HG03039 (cell line): ENCODE results near the gene LY6G5C.

ENCODE experiments used
- ATAC-seq: cut with Tn5 transposase; IDR thresholded peaks from one replicate; pipeline ENCODE4 v1.9.1; 2021; ENCODE audit warnings: mild to moderate bottlenecking, moderate library complexity; ENCODE audit not compliant: unreplicated experiment

Gene LY6G5C

GRCh38 chr6:31663126-31663960 is 17.5 kb downstream of the LY6G5C start:
- no peak for ATAC-seq

- no peak for ATAC-seq
These were observed 18.6 kb downstream of the LY6G5C start for GRCh38 chr6:31662124-31662723.

DNA sequence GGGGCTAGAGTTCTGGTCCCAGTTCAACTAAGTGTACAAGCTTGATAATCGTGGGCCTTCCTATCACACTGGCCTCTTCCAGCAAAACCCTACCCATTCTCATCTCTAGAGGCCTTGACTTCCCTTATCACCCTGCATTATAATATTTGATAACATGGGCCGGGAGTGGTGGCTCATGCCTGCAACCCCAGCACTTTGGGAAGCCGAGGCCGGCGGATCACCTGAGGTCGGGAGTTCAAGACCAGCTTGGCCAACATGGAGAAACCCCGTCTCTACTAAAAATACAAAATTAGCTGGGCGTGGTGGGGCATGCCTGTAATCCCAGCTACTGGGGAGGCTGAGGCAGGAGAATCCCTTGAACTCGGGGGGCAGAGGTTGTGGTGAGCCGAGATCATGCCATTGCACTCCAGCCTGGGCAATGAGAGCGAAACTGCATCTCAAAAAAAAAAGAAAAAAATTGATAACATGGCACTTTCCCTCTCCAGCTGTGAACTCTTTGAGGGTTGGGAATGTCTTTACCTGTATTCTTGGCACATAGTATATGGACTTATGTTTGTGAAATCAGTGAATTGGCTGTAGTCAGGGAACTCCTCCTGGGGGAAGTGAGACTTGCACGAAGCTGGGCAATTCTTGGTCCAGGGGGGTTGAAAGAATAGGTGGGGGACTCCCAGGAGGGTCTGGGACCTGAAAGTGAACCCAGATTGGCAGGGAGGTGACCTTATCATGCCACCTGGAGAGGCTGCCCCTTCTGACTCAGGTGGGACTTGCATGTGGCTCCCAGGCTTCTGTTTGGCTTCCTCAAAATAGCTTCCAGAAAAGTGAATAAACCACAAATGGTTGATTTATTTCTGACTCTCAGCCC is 19.4 kb downstream of the LY6G5C start:
- ATAC-seq: no peak

DNA sequence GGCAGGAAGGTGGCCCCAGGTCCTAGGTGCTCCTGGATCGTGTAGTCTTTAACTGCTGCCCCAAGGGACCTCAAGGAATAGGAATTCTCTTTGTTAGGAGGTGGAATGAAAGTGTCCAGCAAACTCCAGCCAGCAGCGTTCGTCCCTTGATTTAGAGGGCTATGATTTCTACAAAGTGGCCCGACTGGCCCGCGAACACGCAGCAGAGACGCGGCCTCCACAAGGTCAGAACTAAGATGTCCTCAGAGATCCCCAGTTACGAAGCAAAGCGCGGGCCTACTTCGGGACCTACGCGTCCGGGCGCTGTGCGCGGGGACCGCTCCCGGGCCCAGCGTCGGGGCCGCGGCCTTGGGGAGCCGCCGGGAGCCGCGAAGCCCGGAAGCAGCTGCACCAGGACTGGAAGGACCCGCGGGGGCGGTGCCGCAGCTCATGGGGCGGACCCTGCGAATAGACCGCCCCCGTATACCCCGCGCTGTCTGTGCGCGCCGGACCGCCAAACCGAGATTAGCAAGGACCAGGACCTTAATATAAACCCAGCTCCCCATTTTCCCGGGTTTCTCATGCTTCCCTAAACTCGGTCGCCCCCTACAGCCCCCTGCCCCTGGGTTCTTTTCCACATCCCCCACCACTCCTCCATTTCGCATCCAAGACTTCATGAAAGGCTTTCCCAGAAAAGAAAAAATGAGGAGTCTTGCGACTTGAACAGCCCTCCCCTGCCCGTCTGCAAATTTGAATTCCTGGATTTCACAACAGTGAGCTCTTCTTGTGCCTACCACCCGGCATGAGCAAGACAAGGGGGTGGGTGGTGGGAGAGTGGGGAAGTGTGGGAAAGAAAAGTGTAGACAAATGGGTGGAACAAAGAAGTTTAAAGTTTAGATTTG is 20.2 kb downstream of the LY6G5C start, which contains the start of gene C6orf47:
Gene C6orf47 (minus strand): TSS at position 398 of the 881 bp plus-strand sequence. CDS start 831 bp downstream, outside the sequence.
- ATAC-seq: peak; percentile 40

- ATAC-seq: no peak
These were observed 21.1 kb downstream of the LY6G5C start for GRCh38 chr6:31659649-31660380.

GRCh38 chr6:31658983-31659648 is 21.8 kb downstream of the LY6G5C start:
- ATAC-seq: no peak

GRCh38 chr6:31658158-31658688 is 22.6 kb downstream of the LY6G5C start:
- no peak for ATAC-seq

- ATAC-seq: no peak
These were observed 23.3 kb downstream of the LY6G5C start for GRCh38 chr6:31657406-31658157.

DNA sequence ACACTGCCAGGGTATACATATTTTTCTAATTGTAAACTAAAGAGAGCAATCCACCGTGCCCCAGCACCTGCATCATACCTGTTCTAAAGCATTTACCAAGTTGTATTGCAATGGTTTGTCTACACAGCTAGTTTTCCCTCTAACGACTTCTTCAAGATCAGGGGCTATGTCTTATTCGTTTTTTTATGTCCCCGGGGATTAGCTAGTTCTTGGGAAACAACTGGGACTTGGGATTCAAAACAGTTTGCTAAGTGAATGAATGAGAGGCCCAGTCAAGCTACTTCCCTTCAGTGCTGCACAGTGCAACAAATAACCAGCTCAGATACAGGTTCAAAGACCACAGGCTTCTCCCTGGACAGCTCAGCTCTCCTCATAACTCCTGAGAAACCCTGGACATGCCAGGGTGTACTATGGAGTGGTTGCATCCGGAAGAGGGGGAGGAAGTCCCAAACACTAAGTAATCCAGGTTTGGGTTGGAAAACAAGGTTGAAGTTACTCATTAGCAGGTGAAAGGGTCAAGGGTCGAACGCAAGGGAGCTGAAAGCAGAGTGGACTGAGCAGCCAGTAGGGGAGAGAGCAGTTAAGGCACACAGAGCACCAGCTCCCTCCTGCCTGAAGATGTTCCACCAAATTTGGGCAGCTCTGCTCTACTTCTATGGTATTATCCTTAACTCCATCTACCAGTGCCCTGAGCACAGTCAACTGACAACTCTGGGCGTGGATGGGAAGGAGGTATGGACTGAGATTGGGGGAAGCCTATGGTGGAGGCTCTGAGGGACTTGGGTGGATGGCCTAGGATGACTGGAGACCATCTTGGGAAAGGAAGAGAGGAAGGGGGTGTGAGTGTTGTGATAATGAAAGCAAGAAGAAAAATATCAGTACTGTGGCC is 25.3 kb downstream of the LY6G5C start, which contains the start of gene APOM:
Gene APOM (plus strand): TSS at position 546 of the 889 bp plus-strand sequence. CDS start 73 bp downstream, at position 619.
- no peak for ATAC-seq

DNA sequence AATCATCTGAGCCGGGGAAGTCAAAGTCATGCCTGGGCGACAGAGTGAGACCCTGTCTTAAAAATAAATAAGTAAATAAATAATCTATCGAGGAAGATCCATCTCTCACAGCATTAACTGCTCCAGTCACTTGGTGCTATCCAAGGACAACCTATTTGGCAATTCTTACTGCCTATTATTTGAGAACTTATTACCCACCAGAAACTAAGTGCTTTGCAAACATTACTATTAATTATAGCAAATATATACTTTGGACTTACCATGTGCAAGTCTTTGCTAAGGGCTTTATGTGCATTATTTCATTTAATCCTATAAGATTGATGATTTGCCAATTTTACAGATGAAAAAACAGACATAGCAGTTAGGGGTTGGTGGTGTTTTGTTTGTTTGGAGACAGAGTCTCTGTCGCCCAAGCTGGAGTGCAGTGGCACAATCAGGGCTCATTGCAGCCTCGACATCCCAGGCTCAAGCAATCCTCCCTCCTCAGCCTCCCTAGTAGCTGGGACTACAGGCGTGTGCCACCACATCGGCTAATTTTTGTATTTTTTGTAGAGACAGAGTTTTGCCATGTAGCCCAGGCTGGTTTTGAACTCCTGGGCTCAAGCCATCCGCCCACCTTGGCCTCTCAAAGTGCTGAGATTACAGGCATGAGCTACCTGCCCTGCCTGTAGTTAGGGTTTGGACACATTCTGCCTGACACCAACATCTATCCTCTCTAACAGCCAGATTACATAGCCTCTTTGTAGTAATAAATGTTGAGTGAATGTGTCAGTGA is 26.1 kb downstream of the LY6G5C start:
- no peak for ATAC-seq

DNA sequence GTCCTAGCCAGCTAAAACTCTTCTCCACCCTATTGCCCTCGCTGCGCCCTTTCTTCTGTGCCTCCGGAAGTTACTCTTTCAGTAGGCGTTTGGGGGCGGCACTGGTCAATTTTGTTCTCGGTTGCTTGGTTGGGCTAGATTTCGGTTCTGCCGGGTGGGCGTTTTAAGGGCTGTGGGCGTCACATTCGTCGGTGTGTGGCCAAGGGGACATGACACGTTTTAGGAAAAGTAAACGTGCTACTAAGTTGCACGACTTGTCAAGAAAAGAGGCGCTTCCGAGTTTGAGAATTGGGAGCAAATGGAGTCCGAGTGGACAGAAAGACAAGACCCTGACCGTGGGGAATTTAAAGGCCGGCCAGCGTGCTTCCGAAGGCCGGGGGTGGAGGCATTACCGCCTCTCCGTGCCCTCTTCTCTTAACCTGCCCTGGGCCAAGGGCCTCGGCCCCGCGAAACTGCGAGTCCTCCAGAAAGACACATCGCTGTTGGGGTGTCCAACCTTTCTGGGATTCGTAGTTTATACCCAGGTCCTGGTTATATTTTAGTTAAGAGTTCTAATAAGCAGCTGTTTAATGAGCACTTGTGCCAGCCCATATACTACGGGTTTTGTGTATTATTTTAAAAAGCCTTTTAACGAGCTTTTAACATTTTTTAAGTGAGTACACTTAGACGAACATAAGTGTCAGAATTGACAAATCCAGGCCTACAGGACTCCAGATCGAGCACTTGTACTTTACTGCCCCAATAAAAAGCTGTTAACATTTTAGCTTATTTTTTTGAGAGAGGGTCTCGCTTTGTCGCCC is 27.7 kb downstream of the LY6G5C start:
- ATAC-seq: peak; percentile 40

GRCh38 chr6:31651602-31652191 is 29.2 kb downstream of the LY6G5C start:
- peak; percentile 25 for ATAC-seq

GRCh38 chr6:31645325-31645724 is 35.5 kb downstream of the LY6G5C start:
- ATAC-seq: no peak

DNA sequence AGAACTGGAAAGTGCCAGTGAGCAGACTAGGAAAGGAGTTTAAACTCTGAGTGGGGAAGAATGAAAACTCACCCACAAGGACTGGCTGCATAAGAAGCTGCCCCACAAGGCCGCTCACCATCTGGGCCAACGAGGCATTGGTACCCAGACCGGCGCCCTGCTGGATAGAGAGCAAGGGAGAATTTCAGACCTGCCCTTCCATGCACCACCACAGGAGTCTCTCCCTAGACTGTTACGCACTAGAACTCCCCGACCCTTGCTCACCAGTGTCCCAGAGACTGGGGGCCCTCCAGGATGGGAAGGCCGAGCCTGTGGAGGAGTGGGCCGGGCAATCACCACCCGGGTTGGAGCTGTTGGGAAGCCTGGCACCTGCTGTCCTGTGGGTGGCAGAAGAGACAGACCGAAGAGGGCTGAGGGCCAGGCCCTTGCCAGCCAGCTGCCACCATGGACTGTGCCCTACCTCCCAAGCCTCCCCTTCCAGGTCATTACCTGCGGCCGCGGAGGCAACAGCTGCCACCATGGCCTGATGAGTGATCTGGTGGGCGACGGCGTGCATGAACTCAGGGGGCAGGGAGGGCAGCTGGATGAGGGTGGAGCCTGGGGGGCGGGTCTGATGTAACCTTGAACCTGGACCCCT is 36.9 kb downstream of the LY6G5C start:
- ATAC-seq: no peak
